Measurements from ENCODE around the gene CASP2. TPM values are rescaled to one million over a fixed set of nuclear protein-coding genes. Genes with fewer than 3 reads are reported as not detected.

The CASP2 gene
- total RNA-seq, 1 donor from 2014 or later = 8.4 TPM

Other genes with a start within 250 kb of the CASP2 start
- gene OR6V1, start 236.0 kb upstream of the CASP2 start, total RNA-seq = not detected
- not detected for gene PIP, start 156.3 kb upstream of the CASP2 start, total RNA-seq
- not detected for gene TAS2R39, start 104.9 kb upstream of the CASP2 start, total RNA-seq
- gene TAS2R40, start 66.3 kb upstream of the CASP2 start, total RNA-seq = not detected
- gene GSTK1, start 24.9 kb upstream of the CASP2 start, total RNA-seq = 261 TPM
- 22.0 TPM for gene TMEM139, start 3.4 kb upstream of the CASP2 start, total RNA-seq
- gene CLCN1, start 27.8 kb downstream of the CASP2 start, total RNA-seq = not detected
- 0.38 TPM for gene FAM131B, start 74.4 kb downstream of the CASP2 start, total RNA-seq
- gene ZYX, start 93.0 kb downstream of the CASP2 start, total RNA-seq = 33.8 TPM
- 39.6 TPM for gene EPHA1, start 120.5 kb downstream of the CASP2 start, total RNA-seq
- gene TAS2R60, start 155.1 kb downstream of the CASP2 start, total RNA-seq = 0.38 TPM
- 0.45 TPM for gene TAS2R41, start 189.5 kb downstream of the CASP2 start, total RNA-seq